Ectodermal cell (in vitro differentiated cells): ENCODE data around the gene SEMA4A.
"Not testable (repeated sequence)": the region's sequence is repeated elsewhere in the genome, so short reads cannot be mapped to it uniquely, and the experiment has no call there.

ENCODE experiments used
- H3K27ac ChIP-seq: 2 replicates; pipeline ENCODE4 v1.7.0; 2013; ENCODE audit warnings: mild to moderate bottlenecking, low read depth, low read length; ENCODE audit not compliant: insufficient read depth, poor library complexity, severe bottlenecking
- H3K27me3 ChIP-seq: 2 replicates; pipeline ENCODE4 v1.7.0; 2013; ENCODE audit warnings: mild to moderate bottlenecking, low read length; ENCODE audit not compliant: insufficient read depth, control insufficient read depth, poor library complexity, severe bottlenecking
- H3K36me3 ChIP-seq: one replicate; pipeline ENCODE4 v1.7.0; 2013; ENCODE audit warnings: low read length; ENCODE audit not compliant: control insufficient read depth, insufficient read depth
- H3K4me1 ChIP-seq: one replicate; pipeline ENCODE4 v1.7.0; 2013; ENCODE audit warnings: low read length; ENCODE audit not compliant: control insufficient read depth, insufficient read depth
- H3K4me3 ChIP-seq: 2 replicates; pipeline ENCODE4 v1.7.0; 2013; ENCODE audit warnings: low read depth, low read length, control low read depth; ENCODE audit not compliant: insufficient read depth
- H3K9me3 ChIP-seq: 2 replicates; pipeline ENCODE4 v1.7.0; 2013; ENCODE audit warnings: mild to moderate bottlenecking, low read length, moderate library complexity; ENCODE audit not compliant: control insufficient read depth
- WGBS, 2 experiments: methylation state at CpG; one replicate each; pipeline ENCODE4 v1.1.7; 2013; ENCODE audit warnings: missing lambda C conversion rate in 2 of 2; 5-methylcytosine and 5-hydroxymethylcytosine counted together

Gene SEMA4A

DNA sequence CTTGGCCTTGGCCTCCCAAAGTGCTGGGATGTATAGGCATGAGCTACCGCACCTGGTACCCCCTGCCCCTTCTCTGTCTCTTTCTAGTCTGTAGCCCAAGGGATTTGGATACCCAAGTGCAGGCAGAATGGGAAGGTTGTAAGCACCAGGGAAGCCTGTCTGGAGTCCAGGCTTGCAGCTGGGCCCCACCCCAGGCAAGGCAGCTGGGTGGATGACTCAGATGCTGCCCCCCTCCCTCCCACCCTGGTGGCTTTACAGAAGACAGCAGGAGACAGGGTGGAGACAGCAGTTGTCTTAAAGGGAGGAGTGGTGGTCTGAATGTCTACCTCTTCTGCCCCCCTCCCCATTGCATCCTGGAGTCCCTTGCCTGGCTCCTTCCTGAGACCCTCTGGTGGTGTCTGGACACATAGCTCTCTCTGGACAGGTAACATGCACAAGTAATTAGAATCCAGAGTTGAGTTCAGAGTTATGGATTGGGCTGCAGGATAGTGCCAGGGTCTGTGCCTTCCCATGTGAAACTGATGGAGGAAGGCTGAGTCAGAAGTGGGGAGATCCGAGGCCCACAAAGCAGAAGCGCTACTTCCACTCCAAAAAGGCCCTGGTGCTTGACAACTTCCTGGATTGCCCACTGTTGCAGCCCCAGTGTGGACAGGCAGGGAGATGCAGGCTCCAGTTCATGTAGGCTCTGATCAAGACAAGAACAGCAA is 33.7 kb upstream of the SEMA4A start:
- Histone ChIP-seq H3K36me3 (no peaks in the 10 kb centered on the region), H3K4me1 (peaks cover 36% of the 10 kb centered on the region), H3K9me3 (no peaks in the 10 kb centered on the region), H3K27ac (no peak overlapping the region), H3K4me3 (no peak overlapping the region), H3K27me3 (peaks cover 11% of the 10 kb centered on the region)
- 94 to 95% methylated on average over 3 of the region's 3 CpGs for WGBS, 2 experiments

DNA sequence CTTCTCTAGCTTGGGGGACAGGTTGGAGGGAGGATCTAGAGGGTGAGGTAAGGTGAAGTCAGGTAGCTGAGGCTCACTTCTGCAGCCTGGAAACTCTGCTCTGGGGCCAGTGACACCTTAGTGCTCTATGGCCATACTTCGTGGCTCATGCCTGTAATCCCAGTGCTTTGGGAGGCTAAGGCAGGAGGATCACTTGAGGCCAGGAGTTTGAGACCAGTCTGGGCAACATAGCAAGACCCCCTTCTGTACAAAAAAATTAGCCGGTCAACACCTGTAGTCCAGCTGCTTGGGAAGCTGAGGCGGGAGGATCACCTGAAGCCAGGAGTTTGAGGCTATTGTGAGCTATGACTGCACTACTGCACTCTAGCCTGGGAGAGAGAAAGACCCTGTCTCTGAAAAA is 33.1 kb upstream of the SEMA4A start:
- Histone ChIP-seq H3K27me3 (peaks cover 4% of the 10 kb centered on the region), H3K27ac (no peak overlapping the region), H3K9me3 (no peaks in the 10 kb centered on the region), H3K4me3 (no peak overlapping the region), H3K36me3 (no peaks in the 10 kb centered on the region), H3K4me1 (peaks cover 35% of the 10 kb centered on the region)
- WGBS, 2 experiments, result 93 to 94% methylated on average over 3 of the region's 3 CpGs

DNA sequence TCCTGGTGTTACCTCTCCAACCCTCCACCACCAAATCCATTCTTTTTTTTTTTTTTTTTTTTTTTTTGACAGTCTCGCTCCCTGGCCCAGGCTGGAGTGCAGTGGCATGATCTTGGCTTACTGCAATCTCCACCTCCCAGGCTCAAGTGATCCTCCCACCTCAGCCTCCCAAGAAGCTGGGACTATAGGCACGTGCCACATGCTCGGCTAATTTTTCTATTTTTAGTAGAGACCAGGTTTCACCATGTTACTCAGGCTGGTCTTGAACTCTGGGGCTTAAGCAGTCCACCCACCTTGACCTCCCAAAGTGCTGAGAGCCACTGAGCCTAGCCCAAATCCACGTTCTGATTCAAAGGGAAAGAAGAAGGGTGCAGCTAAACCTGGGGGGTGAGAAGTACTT is 32.4 kb upstream of the SEMA4A start:
- H3K9me3 ChIP-seq, H3K27me3 ChIP-seq, H3K4me3 ChIP-seq, H3K27ac ChIP-seq, H3K36me3 ChIP-seq: not testable (repeated sequence)
- WGBS, 2 experiments, result 70 to 79% methylated on average over 4 of the region's 4 CpGs
- H3K4me1 ChIP-seq, result peaks cover 32% of the 10 kb centered on the region

GRCh38 chr1:156121457-156121856 is 31.9 kb upstream of the SEMA4A start:
- Histone ChIP-seq H3K27ac (no peak overlapping the region), H3K4me1 (peaks cover 37% of the 10 kb centered on the region), H3K27me3 (no peaks in the 10 kb centered on the region), H3K4me3 (no peak overlapping the region), H3K9me3 (no peaks in the 10 kb centered on the region), H3K36me3 (no peaks in the 10 kb centered on the region)
- 85 to 86% methylated on average over 4 of the region's 4 CpGs for WGBS, 2 experiments

GRCh38 chr1:156122086-156122485 is 31.3 kb upstream of the SEMA4A start:
- H3K9me3 ChIP-seq, result no peaks in the 10 kb centered on the region
- no peaks in the 10 kb centered on the region for H3K36me3 ChIP-seq
- peaks cover 38% of the 10 kb centered on the region for H3K4me1 ChIP-seq
- 87 to 100% methylated on average over 3 to 4 of the region's 4 CpGs for whole genome bisulfite sequencing, 2 experiments
- H3K27ac ChIP-seq, result no peak overlapping the region
- no peaks in the 10 kb centered on the region for H3K27me3 ChIP-seq
- H3K4me3 ChIP-seq, result no peak overlapping the region

GRCh38 chr1:156122519-156123355 is 30.6 kb upstream of the SEMA4A start:
- no peaks in the 10 kb centered on the region for H3K36me3 ChIP-seq
- WGBS, 2 experiments, result 64 to 70% methylated on average over 14 of the region's 14 CpGs
- no peaks in the 10 kb centered on the region for H3K27me3 ChIP-seq
- no peak overlapping the region for H3K4me3 ChIP-seq
- H3K4me1 ChIP-seq, result peaks cover 38% of the 10 kb centered on the region
- peak overlapping the region; percentile 67 for H3K27ac ChIP-seq
- no peaks in the 10 kb centered on the region for H3K9me3 ChIP-seq

DNA sequence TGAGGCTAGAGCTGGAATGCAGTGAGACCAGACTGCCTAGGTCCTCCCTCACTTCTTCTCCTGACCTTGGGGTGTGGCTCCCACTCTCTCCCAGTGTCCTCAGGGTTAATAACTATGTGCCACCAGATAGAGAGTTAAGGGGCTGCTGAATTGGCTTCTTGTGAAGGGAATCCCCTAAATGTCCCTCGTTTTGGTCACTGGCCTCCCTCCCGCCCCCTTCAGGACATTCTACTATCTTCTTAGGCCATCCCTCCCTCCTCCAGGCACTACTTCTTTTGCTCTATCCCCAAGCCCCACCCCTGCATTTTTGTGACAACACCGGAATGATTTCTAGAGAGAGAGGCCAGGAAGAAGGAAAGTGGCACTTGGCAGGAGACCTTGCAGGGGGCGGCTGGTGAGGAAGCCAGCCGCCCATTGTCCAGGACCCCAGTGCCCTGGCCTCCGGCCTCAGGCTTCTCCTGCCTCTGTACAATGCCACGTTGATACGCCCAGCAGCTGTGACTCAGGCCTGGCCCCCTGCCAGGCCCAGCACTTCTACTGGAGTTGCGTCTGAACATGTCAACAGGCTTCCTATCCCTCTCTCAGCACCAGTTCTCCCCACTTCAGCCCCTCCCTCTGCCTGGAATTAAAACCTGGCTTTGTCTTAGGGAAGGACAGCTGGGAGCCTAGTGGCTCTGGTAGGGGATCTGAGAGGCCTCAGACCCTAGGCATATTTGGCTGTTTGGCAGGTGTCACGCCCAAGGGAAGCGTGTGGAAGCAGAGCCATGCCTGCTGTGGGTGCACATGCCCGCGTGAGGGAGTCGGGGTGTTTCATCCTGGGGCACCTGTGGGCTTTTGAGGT is 29.8 kb upstream of the SEMA4A start:
- Histone ChIP-seq H3K36me3 (no peaks in the 10 kb centered on the region), H3K27me3 (no peaks in the 10 kb centered on the region), H3K4me1 (peaks cover 38% of the 10 kb centered on the region), H3K4me3 (no peak overlapping the region), H3K9me3 (no peaks in the 10 kb centered on the region), H3K27ac (peak overlapping the region; percentile 67)
- 29 to 31% methylated on average over 14 of the region's 14 CpGs for WGBS, 2 experiments

DNA sequence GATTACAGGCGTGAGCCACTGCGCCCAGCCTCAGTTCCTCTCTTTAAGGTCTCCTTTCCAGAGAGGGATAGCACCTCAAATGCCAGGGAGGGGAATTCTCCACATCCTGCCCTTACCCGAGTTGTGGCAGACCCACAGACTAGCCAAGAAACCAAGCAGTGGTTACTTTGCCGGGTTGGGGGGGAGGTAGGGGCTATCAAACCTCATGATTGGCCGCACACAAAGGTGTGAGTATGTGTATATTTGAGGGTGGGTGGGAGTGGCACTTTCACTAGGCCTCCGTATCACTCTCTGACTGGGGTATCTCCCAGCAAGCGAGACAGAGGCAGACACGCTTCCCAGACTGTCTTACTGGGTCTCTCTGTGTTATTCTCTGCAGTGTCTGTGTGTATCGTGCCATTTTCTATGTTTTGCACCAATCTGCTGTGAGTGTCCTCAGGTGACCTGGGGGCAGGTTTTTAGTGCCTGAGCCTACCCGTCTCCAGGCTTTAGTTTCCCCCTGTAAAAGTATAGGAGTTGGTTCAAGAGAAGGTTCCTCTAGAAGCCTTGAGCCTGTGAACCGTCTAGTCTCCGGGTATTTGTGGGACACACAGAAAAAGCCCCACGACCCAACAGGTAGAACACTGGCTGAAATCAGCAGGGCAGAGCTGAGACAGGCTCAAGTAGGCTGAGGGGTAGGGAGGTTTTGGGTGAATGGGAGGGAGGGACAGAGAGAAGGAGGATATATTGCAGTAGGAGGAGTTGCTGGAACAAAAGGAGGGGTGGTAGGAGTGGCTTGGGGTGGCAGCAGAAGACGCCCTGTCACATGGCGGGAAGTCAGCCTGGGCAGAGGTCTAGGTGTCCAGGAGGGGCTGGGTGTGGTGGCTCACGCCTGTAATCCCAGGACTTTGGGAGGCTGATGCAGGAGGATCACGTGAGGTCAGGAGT is 28.6 kb upstream of the SEMA4A start:
- Histone ChIP-seq H3K27me3 (no peaks in the 10 kb centered on the region), H3K4me1 (peaks cover 46% of the 10 kb centered on the region), H3K36me3 (no peaks in the 10 kb centered on the region), H3K27ac (no peak overlapping the region), H3K4me3 (no peak overlapping the region), H3K9me3 (no peaks in the 10 kb centered on the region)
- WGBS, 2 experiments, result 88 to 91% methylated on average over 17 of the region's 17 CpGs

DNA sequence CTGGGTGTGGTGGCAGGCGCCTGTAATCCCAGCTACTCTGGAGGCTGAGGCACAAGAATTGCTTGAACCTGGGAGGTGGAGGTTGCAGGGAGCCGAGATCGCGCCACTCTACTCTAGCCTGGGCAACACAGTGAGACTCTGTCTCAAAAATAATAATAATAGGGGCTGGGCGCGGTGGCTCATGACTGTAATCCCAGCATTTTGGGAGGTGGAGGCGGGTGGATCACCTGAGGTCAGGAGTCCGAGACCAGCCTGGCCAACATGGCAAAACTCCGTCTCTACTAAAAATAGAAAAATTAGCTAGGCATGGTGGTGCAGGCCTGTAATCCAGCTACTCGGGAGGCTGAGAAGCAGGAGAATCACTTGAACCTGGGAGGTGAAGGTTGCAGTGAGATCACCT is 27.8 kb upstream of the SEMA4A start:
- not testable (repeated sequence) for H3K9me3 ChIP-seq, H3K4me3 ChIP-seq, H3K36me3 ChIP-seq, H3K27ac ChIP-seq, H3K27me3 ChIP-seq
- peaks cover 51% of the 10 kb centered on the region for H3K4me1 ChIP-seq
- 92 to 95% methylated on average over 10 of the region's 10 CpGs for WGBS, 2 experiments
